Lung (tissue), 12 donors: ENCODE measurements around the gene SRCIN1. TPM values are rescaled to one million over a fixed set of nuclear protein-coding genes. Genes with fewer than 3 reads are reported as not detected.
"Not testable (repeated sequence)": the region's sequence is repeated elsewhere in the genome, so short reads cannot be mapped to it uniquely, and the experiment has no call there.

Experiments
- ATAC-seq: fragments of 200-7000 bp; cut with Tn5 transposase; one replicate; pipeline ENCODE4 v1.9.1; 2020; ENCODE audit warnings: moderate number of reproducible peaks; ENCODE audit not compliant: insufficient read depth, low FRiP score
- DNase-seq, 3 donors: peaks; one replicate each; pipeline ENCODE4 v3.0.0-alpha.2; 2013 to 2017
- H3K27ac ChIP-seq, 2 donors: one replicate each; pipeline ENCODE4 v1.5.1; 2013; ENCODE audit warnings: mild to moderate bottlenecking in 2 of 2, moderate library complexity in 2 of 2, control low read depth in 1 of 2, inconsistent platforms in 1 of 2, low read depth in 1 of 2, low read length in 1 of 2
- H3K27me3 ChIP-seq, 3 donors: one replicate each; pipeline ENCODE4 v1.5.1; 2013; ENCODE audit warnings: low read length in 2 of 3; ENCODE audit not compliant: control insufficient read depth in 3 of 3, insufficient read depth in 3 of 3
- H3K36me3 ChIP-seq, 4 donors: one replicate each; pipeline ENCODE4 v1.5.1; 2013; ENCODE audit warnings: low read length in 4 of 4, mild to moderate bottlenecking in 1 of 4, moderate library complexity in 1 of 4; ENCODE audit not compliant: control insufficient read depth in 4 of 4, insufficient read depth in 4 of 4
- H3K4me1 ChIP-seq, 5 donors: one replicate each; pipeline ENCODE4 v1.5.1; 2013; ENCODE audit warnings: low read length in 5 of 5, mild to moderate bottlenecking in 2 of 5, moderate library complexity in 1 of 5; ENCODE audit not compliant: control insufficient read depth in 5 of 5, insufficient read depth in 5 of 5
- H3K4me3 ChIP-seq: one replicate; pipeline ENCODE4 v1.5.1; 2013; ENCODE audit warnings: mild to moderate bottlenecking, control low read depth, moderate library complexity
- H3K9ac ChIP-seq, 2 donors: one replicate each; pipeline ENCODE4 v1.5.1; 2013; ENCODE audit warnings: low read length in 2 of 2, control low read depth in 1 of 2; ENCODE audit not compliant: insufficient read depth in 1 of 2
- H3K9me3 ChIP-seq, 4 donors: one replicate each; pipeline ENCODE4 v1.5.1; 2013; ENCODE audit warnings: low read length in 3 of 4, mild to moderate bottlenecking in 1 of 4, moderate library complexity in 1 of 4; ENCODE audit not compliant: control insufficient read depth in 4 of 4, insufficient read depth in 3 of 4
- WGBS, 2 donors: extraction: QIAGEN DNeasy Blood & Tissue Kit; methylation state at CpG; one replicate each; pipeline ENCODE4 v1.1.7; 2013; 5-methylcytosine and 5-hydroxymethylcytosine counted together
- polyA plus RNA-seq, 2 donors: library from polyadenylated mRNA; stranded (reverse); fragments of 200-250 nt; gene quantifications; one replicate each; pipeline ENCODE4 v1.2.1, GENCODE V29; 2013
- total RNA-seq, 2 donors: library from RNA; depleted of rRNA in 1 of 2; stranded (reverse); fragments of >200 nt in 1 of 2; gene quantifications; one replicate each; pipeline ENCODE4 v1.2.1, GENCODE V29; 2014 to 2021
- TF ChIP-seq, protein P1 (sequence below): IDR thresholded peaks from 2 replicates; pipeline ENCODE4 v1.5.1; 2012; ENCODE audit warnings: mild to moderate bottlenecking; ENCODE audit errors: control extremely low read depth, extremely low read depth
- donor health status: control.
- donor health status: control.
- donor health status: Bipolar disorder and iron deficiency.
- donor health status: healthy.
- donor health status: DM: yes; HTN: yes; CAD: no.

Gene SRCIN1
- total and polyA plus RNA-seq, 4 donors = 1.5 to 15.0 (median 2.5) TPM

DNA sequence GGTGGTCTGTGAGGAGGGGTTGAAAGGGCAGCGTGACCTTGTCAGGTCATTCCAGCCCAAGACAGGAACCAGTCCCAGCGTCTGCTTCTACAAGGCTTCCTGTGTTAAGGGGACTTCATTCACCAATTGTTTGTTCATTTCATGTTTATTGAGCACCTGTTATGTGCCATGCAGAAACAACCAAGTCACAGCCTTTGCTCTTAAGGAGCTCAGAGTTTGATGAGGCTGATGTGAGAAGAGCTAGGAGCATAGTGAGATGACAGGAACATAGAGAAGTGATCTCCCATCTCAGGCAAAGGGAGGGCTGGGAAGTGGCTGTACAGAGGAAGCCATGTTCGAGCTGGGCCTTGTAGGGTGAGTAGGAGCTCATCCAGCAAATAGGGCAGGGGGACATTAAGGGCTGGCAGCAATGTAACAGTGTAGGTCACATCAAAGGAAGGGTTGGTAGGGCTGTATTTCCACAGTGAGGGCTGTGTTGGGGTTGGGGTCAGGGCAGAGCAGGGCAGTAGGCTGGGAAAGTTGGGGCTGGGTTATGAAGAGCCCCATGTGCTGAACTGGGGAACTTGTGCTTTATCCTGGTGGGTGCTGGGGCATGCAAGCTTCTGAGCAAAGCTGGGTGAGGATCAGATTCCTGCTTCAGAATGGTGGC is 97.7 kb downstream of the SRCIN1 start:
- H3K4me3 ChIP-seq = no peak overlapping the region
- H3K4me1 ChIP-seq = peaks cover 0 to 15% (median 3%) of the 10 kb centered on the region in 5 donors
- no peak overlapping the region for H3K9ac ChIP-seq
- TF ChIP-seq, protein P1, sequence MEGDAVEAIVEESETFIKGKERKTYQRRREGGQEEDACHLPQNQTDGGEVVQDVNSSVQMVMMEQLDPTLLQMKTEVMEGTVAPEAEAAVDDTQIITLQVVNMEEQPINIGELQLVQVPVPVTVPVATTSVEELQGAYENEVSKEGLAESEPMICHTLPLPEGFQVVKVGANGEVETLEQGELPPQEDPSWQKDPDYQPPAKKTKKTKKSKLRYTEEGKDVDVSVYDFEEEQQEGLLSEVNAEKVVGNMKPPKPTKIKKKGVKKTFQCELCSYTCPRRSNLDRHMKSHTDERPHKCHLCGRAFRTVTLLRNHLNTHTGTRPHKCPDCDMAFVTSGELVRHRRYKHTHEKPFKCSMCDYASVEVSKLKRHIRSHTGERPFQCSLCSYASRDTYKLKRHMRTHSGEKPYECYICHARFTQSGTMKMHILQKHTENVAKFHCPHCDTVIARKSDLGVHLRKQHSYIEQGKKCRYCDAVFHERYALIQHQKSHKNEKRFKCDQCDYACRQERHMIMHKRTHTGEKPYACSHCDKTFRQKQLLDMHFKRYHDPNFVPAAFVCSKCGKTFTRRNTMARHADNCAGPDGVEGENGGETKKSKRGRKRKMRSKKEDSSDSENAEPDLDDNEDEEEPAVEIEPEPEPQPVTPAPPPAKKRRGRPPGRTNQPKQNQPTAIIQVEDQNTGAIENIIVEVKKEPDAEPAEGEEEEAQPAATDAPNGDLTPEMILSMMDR = no peak
- 83 to 84% methylated on average over 3 of the region's 3 CpGs for WGBS, 2 donors
- peaks cover 0 to 18% (median 2%) of the 10 kb centered on the region in 4 donors for H3K36me3 ChIP-seq
- no peak for DNase-seq
- H3K9me3 ChIP-seq = no peaks in the 10 kb centered on the region
- H3K27ac ChIP-seq = no peak overlapping the region
- ATAC-seq = no peak
- H3K27me3 ChIP-seq = peaks cover 0 to 9% (median 0%) of the 10 kb centered on the region in 3 donors

DNA sequence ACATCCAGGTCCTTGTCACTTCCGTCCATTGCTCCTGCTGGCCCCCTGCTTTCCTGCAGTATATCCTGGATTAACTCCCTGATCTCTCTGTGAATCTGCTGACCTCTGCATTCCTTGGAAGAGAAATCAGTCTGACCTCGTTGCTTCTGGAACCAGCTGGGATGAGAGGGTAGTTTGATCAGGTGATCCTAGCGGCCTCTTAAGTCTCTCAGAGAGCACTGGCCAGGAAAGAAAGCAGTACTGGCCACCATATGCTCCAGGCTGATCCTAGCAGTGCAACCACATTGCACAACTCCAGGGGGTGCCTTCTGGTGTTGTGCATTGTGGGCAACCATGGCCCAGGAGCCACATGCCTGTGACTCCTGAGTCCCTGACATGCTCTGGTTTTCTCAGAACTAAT is 98.3 kb downstream of the SRCIN1 start:
- peaks cover 0 to 15% (median 3%) of the 10 kb centered on the region in 5 donors for H3K4me1 ChIP-seq
- ATAC-seq (no peak), DNase-seq (no peak)
- no peak overlapping the region for H3K9ac ChIP-seq
- WGBS, 2 donors = 85 to 97% methylated on average over 3 of the region's 3 CpGs
- peaks cover 0 to 9% (median 0%) of the 10 kb centered on the region in 3 donors for H3K27me3 ChIP-seq
- peaks cover 0 to 18% (median 2%) of the 10 kb centered on the region in 4 donors for H3K36me3 ChIP-seq
- H3K27ac ChIP-seq = no peak overlapping the region
- no peak overlapping the region for H3K4me3 ChIP-seq
- TF ChIP-seq, protein P1 = no peak
- H3K9me3 ChIP-seq = no peaks in the 10 kb centered on the region

DNA sequence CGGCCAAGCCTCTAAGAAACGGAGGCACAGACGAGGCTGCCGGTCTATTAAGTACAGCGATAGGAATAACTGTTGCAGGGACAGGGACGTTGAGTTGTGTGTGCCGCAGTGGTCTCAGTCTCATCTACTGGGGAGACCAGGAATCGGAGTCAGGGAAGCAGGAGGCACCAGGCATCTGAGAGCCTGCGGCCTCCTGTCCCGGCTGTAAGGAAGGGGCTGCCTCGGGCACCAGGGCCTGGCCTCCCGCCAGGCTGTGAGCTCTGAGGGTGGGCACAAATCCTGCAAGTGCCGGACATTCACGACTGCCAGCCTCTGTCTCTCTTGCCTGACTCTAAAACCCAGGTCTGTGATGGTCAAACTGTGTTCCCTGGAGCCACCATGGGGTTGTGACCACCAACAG is 101.5 kb downstream of the SRCIN1 start:
- Histone ChIP-seq H3K27me3 (no peaks in the 10 kb centered on the region), H3K9me3 (no peaks in the 10 kb centered on the region), H3K4me3 (no peak overlapping the region), H3K9ac (no peak overlapping the region), H3K4me1 (peaks cover 0 to 1% (median 0%) of the 10 kb centered on the region in 5 donors), H3K27ac (no peak overlapping the region), H3K36me3 (peaks cover 0 to 21% (median 4%) of the 10 kb centered on the region in 4 donors)
- WGBS, 2 donors = 94% methylated on average over 14 of the region's 14 CpGs
- DNase-seq (no peak), ATAC-seq (no peak)
- TF ChIP-seq, protein P1 = no peak

DNA sequence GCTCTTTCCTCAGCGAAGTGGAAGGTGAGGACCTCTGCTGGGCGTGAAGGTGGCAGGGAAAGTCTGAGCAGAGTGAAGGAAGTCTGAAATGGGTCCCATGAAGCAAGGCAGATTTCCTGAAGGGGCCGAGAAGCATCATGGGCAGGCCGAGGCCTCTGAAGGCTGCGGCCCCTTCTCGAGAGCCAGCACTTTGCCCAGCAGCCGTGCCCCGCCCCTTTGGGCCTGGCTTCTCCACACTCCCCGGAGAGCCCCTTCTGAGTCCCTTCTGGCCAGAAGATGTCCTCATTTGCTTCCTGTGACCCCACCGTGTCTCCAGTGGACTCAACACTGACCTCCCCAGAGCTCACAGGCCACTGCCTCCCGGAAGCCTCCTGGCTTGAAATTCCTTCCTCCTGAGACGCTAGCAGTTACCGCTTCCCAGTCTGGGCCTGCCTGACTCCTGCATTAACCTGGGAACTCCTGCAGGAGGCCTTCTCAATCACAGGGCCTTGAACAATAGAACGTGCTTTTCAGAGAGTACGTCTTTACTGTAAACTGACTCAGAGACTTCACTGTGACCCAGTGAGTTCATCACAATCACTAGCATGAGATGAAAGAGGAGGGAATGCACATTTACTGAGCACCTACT is 102.4 kb downstream of the SRCIN1 start:
- H3K4me3 ChIP-seq, H3K9ac ChIP-seq, DNase-seq: not testable (repeated sequence)

DNA sequence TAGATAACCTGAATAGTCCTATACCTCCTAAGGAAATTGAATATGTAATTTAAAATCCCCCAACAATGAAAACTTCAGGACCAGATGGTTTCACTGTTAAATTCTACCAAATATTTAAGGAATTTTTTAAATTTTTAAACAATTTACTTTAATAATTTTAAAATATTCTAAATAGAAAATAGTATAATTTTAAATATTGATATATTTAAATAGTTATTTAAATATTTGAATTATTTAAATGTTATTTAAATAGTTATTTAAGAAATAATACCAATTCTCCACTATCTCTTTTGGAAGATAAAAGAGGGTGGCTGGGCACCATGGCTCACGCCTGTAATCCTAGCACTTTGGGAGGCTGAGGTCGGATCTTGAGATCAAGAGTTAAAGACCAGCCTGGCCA is 104.0 kb downstream of the SRCIN1 start:
- WGBS, 2 donors = 100% methylated on average over 2 of the region's 2 CpGs
- H3K4me3 ChIP-seq, H3K27me3 ChIP-seq, ATAC-seq, H3K27ac ChIP-seq, DNase-seq, H3K9me3 ChIP-seq, H3K4me1 ChIP-seq, H3K9ac ChIP-seq: not testable (repeated sequence)
- peaks cover 0 to 24% (median 5%) of the 10 kb centered on the region in 4 donors for H3K36me3 ChIP-seq

More for the DNA sequence above, 102.4 kb downstream of the SRCIN1 start:
- not testable (repeated sequence) for H3K9me3 ChIP-seq, H3K4me1 ChIP-seq, H3K27me3 ChIP-seq, ATAC-seq, H3K27ac ChIP-seq
- peaks cover 0 to 22% (median 4%) of the 10 kb centered on the region in 4 donors for H3K36me3 ChIP-seq
- WGBS, 2 donors = 82 to 91% methylated on average over 15 of the region's 15 CpGs

DNA sequence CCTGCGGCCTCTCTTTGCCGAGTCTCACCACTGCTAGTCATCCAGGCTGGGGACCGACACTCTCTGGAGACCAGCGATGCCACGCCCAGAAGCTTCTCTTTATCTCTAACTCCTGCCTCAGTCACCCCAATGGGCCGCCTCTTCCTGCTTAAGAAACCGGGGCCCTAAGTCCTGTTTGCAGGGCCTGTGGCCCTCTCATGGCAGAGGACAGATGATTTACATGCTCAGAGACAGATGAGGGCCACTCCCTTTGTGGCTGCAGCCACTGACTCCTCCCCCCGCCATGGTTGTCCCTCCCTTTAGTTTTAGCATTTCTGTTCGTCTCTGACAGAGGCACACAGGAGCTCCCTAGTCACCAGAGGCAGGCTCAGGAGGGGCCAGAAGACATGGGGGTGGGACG is 106.5 kb downstream of the SRCIN1 start:
- not testable (repeated sequence) for ATAC-seq, H3K27me3 ChIP-seq, H3K9ac ChIP-seq, H3K4me3 ChIP-seq, H3K9me3 ChIP-seq, H3K4me1 ChIP-seq, H3K27ac ChIP-seq, DNase-seq
- H3K36me3 ChIP-seq = peaks cover 0 to 21% (median 6%) of the 10 kb centered on the region in 4 donors
- 89 to 92% methylated on average over 10 of the region's 10 CpGs for WGBS, 2 donors
